Lung (tissue), 12 donors: Measurements from ENCODE around the gene CDKN2B. TPM values are rescaled to one million over a fixed set of nuclear protein-coding genes. Genes with fewer than 3 reads are reported as not detected.

Experiments
- ATAC-seq: fragments of 200-7000 bp; cut with Tn5 transposase; one replicate; pipeline ENCODE4 v1.9.1; 2020; ENCODE audit warnings: moderate number of reproducible peaks; ENCODE audit not compliant: insufficient read depth, low FRiP score
- DNase-seq, 3 donors: peaks; one replicate each; pipeline ENCODE4 v3.0.0-alpha.2; 2013 to 2017
- H3K27ac ChIP-seq, 2 donors: one replicate each; pipeline ENCODE4 v1.5.1; 2013; ENCODE audit warnings: mild to moderate bottlenecking in 2 of 2, moderate library complexity in 2 of 2, control low read depth in 1 of 2, inconsistent platforms in 1 of 2, low read depth in 1 of 2, low read length in 1 of 2
- H3K27me3 ChIP-seq, 3 donors: one replicate each; pipeline ENCODE4 v1.5.1; 2013; ENCODE audit warnings: low read length in 2 of 3; ENCODE audit not compliant: control insufficient read depth in 3 of 3, insufficient read depth in 3 of 3
- H3K36me3 ChIP-seq, 4 donors: one replicate each; pipeline ENCODE4 v1.5.1; 2013; ENCODE audit warnings: low read length in 4 of 4, mild to moderate bottlenecking in 1 of 4, moderate library complexity in 1 of 4; ENCODE audit not compliant: control insufficient read depth in 4 of 4, insufficient read depth in 4 of 4
- H3K4me1 ChIP-seq, 5 donors: one replicate each; pipeline ENCODE4 v1.5.1; 2013; ENCODE audit warnings: low read length in 5 of 5, mild to moderate bottlenecking in 2 of 5, moderate library complexity in 1 of 5; ENCODE audit not compliant: control insufficient read depth in 5 of 5, insufficient read depth in 5 of 5
- H3K4me3 ChIP-seq: one replicate; pipeline ENCODE4 v1.5.1; 2013; ENCODE audit warnings: mild to moderate bottlenecking, control low read depth, moderate library complexity
- H3K9ac ChIP-seq, 2 donors: one replicate each; pipeline ENCODE4 v1.5.1; 2013; ENCODE audit warnings: low read length in 2 of 2, control low read depth in 1 of 2; ENCODE audit not compliant: insufficient read depth in 1 of 2
- H3K9me3 ChIP-seq, 4 donors: one replicate each; pipeline ENCODE4 v1.5.1; 2013; ENCODE audit warnings: low read length in 3 of 4, mild to moderate bottlenecking in 1 of 4, moderate library complexity in 1 of 4; ENCODE audit not compliant: control insufficient read depth in 4 of 4, insufficient read depth in 3 of 4
- CTCF ChIP-seq: IDR thresholded peaks from 2 replicates; pipeline ENCODE4 v1.5.1; 2012; ENCODE audit warnings: mild to moderate bottlenecking; ENCODE audit errors: control extremely low read depth, extremely low read depth
- WGBS, 2 donors: extraction: QIAGEN DNeasy Blood & Tissue Kit; methylation state at CpG; one replicate each; pipeline ENCODE4 v1.1.7; 2013; 5-methylcytosine and 5-hydroxymethylcytosine counted together
- polyA plus RNA-seq, 2 donors: library from polyadenylated mRNA; stranded (reverse); fragments of 200-250 nt; gene quantifications; one replicate each; pipeline ENCODE4 v1.2.1, GENCODE V29; 2013
- total RNA-seq, 2 donors: library from RNA; depleted of rRNA in 1 of 2; stranded (reverse); fragments of >200 nt in 1 of 2; gene quantifications; one replicate each; pipeline ENCODE4 v1.2.1, GENCODE V29; 2014 to 2021
- donor health status: control.
- donor health status: control.
- donor health status: Bipolar disorder and iron deficiency.
- donor health status: healthy.
- donor health status: DM: yes; HTN: yes; CAD: no.

CDKN2B gene
- total and polyA plus RNA-seq, 4 donors, result 5.5 to 16.1 (median 11.2) TPM

GRCh38 chr9:21984101-21984500, 25.0 kb downstream of the CDKN2B start:
- H3K9me3 ChIP-seq, result no peaks in the 10 kb centered on the region
- no peak for TF ChIP-seq CTCF
- no peaks in the 10 kb centered on the region for H3K4me1 ChIP-seq
- no peak overlapping the region for H3K4me3 ChIP-seq
- ATAC-seq, result no peak
- no peak for DNase-seq
- H3K27me3 ChIP-seq, result peaks cover 0 to 95% (median 77%) of the 10 kb centered on the region in 3 donors
- H3K9ac ChIP-seq, result no peak overlapping the region
- no peaks in the 10 kb centered on the region for H3K36me3 ChIP-seq
- no peak overlapping the region for H3K27ac ChIP-seq

GRCh38 chr9:21983561-21983935, 25.6 kb downstream of the CDKN2B start:
- Histone ChIP-seq H3K9ac (no peak overlapping the region), H3K9me3 (no peaks in the 10 kb centered on the region), H3K4me3 (no peak overlapping the region), H3K4me1 (no peaks in the 10 kb centered on the region), H3K36me3 (no peaks in the 10 kb centered on the region), H3K27ac (no peak overlapping the region), H3K27me3 (peaks cover 0 to 95% (median 77%) of the 10 kb centered on the region in 3 donors)
- WGBS, 2 donors, result 43 to 50% methylated on average over 1 of the region's 1 CpG
- TF ChIP-seq CTCF, result no peak
- DNase-seq (no peak), ATAC-seq (no peak)

- no peaks in the 10 kb centered on the region for H3K9me3 ChIP-seq
- DNase-seq (no peak), ATAC-seq (no peak)
- WGBS, 2 donors, result 63 to 68% methylated on average over 1 of the region's 1 CpG
- no peaks in the 10 kb centered on the region for H3K4me1 ChIP-seq
- no peak overlapping the region for H3K9ac ChIP-seq
- no peak overlapping the region for H3K27ac ChIP-seq
- no peak overlapping the region for H3K4me3 ChIP-seq
- H3K27me3 ChIP-seq, result peaks cover 0 to 94% (median 73%) of the 10 kb centered on the region in 3 donors
- no peaks in the 10 kb centered on the region for H3K36me3 ChIP-seq
- TF ChIP-seq CTCF, result no peak
These were observed 26.1 kb downstream of the CDKN2B start for GRCh38 chr9:21982861-21983560.

GRCh38 chr9:21982391-21982790, 26.7 kb downstream of the CDKN2B start:
- no peak for TF ChIP-seq CTCF
- Histone ChIP-seq H3K27me3 (peaks cover 0 to 94% (median 69%) of the 10 kb centered on the region in 3 donors), H3K36me3 (no peaks in the 10 kb centered on the region), H3K27ac (no peak overlapping the region), H3K9me3 (no peaks in the 10 kb centered on the region), H3K4me3 (no peak overlapping the region), H3K9ac (no peak overlapping the region), H3K4me1 (no peaks in the 10 kb centered on the region)
- no peak for DNase-seq
- WGBS, 2 donors, result 59% methylated on average over 1 of the region's 1 CpG
- no peak for ATAC-seq
